Body of pancreas (tissue), 4 donors: ENCODE data around the gene CACNG3.

Experiments used
- CTCF ChIP-seq, 7 experiments: fragments of 450-650 bp in 4 of 7; fragments of 200-600 bp in 3 of 7; sonication (generic) in 3 of 7; IDR thresholded peaks; one replicate each; pipeline ENCODE4 v1.5.1; 2016 to 2019; ENCODE audit warnings: antibody characterized with exemption in 7 of 7
- POLR2A ChIP-seq, 3 donors: fragments of 450-650 bp; IDR thresholded peaks; one replicate each; pipeline ENCODE4 v1.6.1; 2016; ENCODE audit warnings: antibody characterized with exemption in 3 of 3, mild to moderate bottlenecking in 2 of 3

DNA sequence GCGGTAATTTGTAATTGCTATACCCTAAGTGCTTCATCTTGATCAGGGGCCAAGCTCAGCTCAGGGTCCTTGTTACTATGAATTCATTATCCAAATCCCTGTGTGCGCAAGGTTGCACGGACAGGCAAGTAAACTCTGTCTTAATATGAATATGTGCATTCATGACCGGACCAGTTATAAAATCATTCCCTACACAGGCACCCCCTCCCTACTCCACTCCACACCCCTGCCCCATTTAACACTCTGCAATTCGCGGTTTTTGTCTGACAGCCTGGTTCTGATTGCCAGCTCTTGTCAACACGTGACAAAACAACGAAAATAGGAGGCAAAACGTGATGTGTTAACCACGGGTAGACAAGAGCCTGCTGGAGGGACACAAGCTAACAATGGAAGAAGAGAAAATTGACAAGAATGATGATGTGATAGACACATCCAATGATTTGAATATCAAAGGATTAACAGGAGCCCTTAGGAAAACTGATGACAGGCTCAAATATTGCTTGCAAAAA, 76.5 kb downstream of the CACNG3 start:
- TF ChIP-seq CTCF (IDR thresholded peaks at IDR 0.05) = no peak
- TF ChIP-seq POLR2A (IDR thresholded peaks at IDR 0.05) = no peak
